ENCODE measurements around the gene GFOD1. TPM values are rescaled to one million over a fixed set of nuclear protein-coding genes. Genes with fewer than 3 reads are reported as not detected.

The GFOD1 gene
- total RNA-seq, 1 donor from 2014 or later, result 0.81 TPM

- no peak overlapping the region for H3K4me3 Mint-ChIP-seq (ENCODE audit: low read depth)
- no peaks in the 10 kb centered on the region for H3K27me3 Mint-ChIP-seq
- no peak for TF ChIP-seq CTCF (IDR thresholded peaks at IDR 0.05; ENCODE audit: unreplicated experiment)
- H3K9me3 Mint-ChIP-seq (ENCODE audit: low read depth), result peaks cover 7% of the 10 kb centered on the region
- H3K4me1 Mint-ChIP-seq (ENCODE audit: low read depth), result no peaks in the 10 kb centered on the region
- no peak overlapping the region for H3K27ac Mint-ChIP-seq
- DNase-seq (ENCODE audit: low spot score, unreplicated experiment), result no peak
- no peaks in the 10 kb centered on the region for H3K36me3 Mint-ChIP-seq (ENCODE audit: insufficient read depth)
These were observed 21.6 kb upstream of the GFOD1 start for GRCh38 chr6:13508711-13509705.

GRCh38 chr6:13507306-13507860 is 20.0 kb upstream of the GFOD1 start:
- Mint-ChIP-seq H3K27me3 (no peaks in the 10 kb centered on the region), H3K4me3 (ENCODE audit: low read depth) (no peak overlapping the region)
- no peak for DNase-seq (ENCODE audit: low spot score, unreplicated experiment)

GRCh38 chr6:13505345-13505734 is 17.9 kb upstream of the GFOD1 start:
- no peak overlapping the region for H3K4me3 Mint-ChIP-seq (ENCODE audit: low read depth)
- peaks cover 11% of the 10 kb centered on the region for H3K9me3 Mint-ChIP-seq (ENCODE audit: low read depth)
- TF ChIP-seq CTCF (IDR thresholded peaks at IDR 0.05; ENCODE audit: unreplicated experiment), result no peak
- no peaks in the 10 kb centered on the region for H3K36me3 Mint-ChIP-seq (ENCODE audit: insufficient read depth)
- no peaks in the 10 kb centered on the region for H3K27me3 Mint-ChIP-seq
- no peaks in the 10 kb centered on the region for H3K4me1 Mint-ChIP-seq (ENCODE audit: low read depth)
- no peak overlapping the region for H3K27ac Mint-ChIP-seq
- no peak for DNase-seq (ENCODE audit: low spot score, unreplicated experiment)

More at GRCh38 chr6:13507306-13507860, 20.0 kb upstream of the GFOD1 start:
- no peaks in the 10 kb centered on the region for H3K36me3 Mint-ChIP-seq (ENCODE audit: insufficient read depth)
- no peak overlapping the region for H3K27ac Mint-ChIP-seq
- TF ChIP-seq CTCF (IDR thresholded peaks at IDR 0.05; ENCODE audit: unreplicated experiment), result no peak
- H3K4me1 Mint-ChIP-seq (ENCODE audit: low read depth), result no peaks in the 10 kb centered on the region
- peaks cover 7% of the 10 kb centered on the region for H3K9me3 Mint-ChIP-seq (ENCODE audit: low read depth)

- H3K4me1 Mint-ChIP-seq (ENCODE audit: low read depth), result no peaks in the 10 kb centered on the region
- no peak overlapping the region for H3K4me3 Mint-ChIP-seq (ENCODE audit: low read depth)
- no peaks in the 10 kb centered on the region for H3K36me3 Mint-ChIP-seq (ENCODE audit: insufficient read depth)
- H3K9me3 Mint-ChIP-seq (ENCODE audit: low read depth), result peaks cover 7% of the 10 kb centered on the region
- H3K27ac Mint-ChIP-seq, result no peak overlapping the region
- H3K27me3 Mint-ChIP-seq, result no peaks in the 10 kb centered on the region
- no peak for TF ChIP-seq CTCF (IDR thresholded peaks at IDR 0.05; ENCODE audit: unreplicated experiment)
- DNase-seq (ENCODE audit: low spot score, unreplicated experiment), result no peak
These were observed 17.4 kb upstream of the GFOD1 start for GRCh38 chr6:13504611-13505344.

GRCh38 chr6:13500915-13501314 is 13.5 kb upstream of the GFOD1 start:
- Mint-ChIP-seq H3K27ac (no peak overlapping the region), H3K36me3 (ENCODE audit: insufficient read depth) (no peaks in the 10 kb centered on the region), H3K27me3 (no peaks in the 10 kb centered on the region), H3K4me3 (ENCODE audit: low read depth) (no peak overlapping the region), H3K4me1 (ENCODE audit: low read depth) (peaks cover 6% of the 10 kb centered on the region), H3K9me3 (ENCODE audit: low read depth) (peaks cover 4% of the 10 kb centered on the region)
- no peak for DNase-seq (ENCODE audit: low spot score, unreplicated experiment)
- no peak for TF ChIP-seq CTCF (IDR thresholded peaks at IDR 0.05; ENCODE audit: unreplicated experiment)

Measured in progenitor cell of endocrine pancreas (in vitro differentiated cells).